SK-N-SH (cell line): Measurements from ENCODE around the gene ZNF688.
"Not testable (repeated sequence)": the region's sequence is repeated elsewhere in the genome, so short reads cannot be mapped to it uniquely, and the experiment has no call there.

Source experiments
- EZH2phosphoT487 ChIP-seq: fragments of 200-600 bp; sonication (generic); IDR thresholded peaks from 2 replicates; pipeline ENCODE4 v1.6.1; 2017; ENCODE audit warnings: low read depth, mixed run types, mild to moderate bottlenecking, antibody characterized with exemption, moderate library complexity, borderline replicate concordance
- NFIC ChIP-seq: IDR thresholded peaks from 2 replicates; pipeline ENCODE4 v1.4.0; 2012; ENCODE audit warnings: borderline replicate concordance
- RCOR1 ChIP-seq: fragments of 150-350 bp; IDR thresholded peaks from 2 replicates; pipeline ENCODE4 v1.6.1; 2017; ENCODE audit warnings: antibody characterized with exemption, low read length
- TCF12 ChIP-seq: IDR thresholded peaks from 2 replicates; pipeline ENCODE4 v1.4.0; 2012
- TF ChIP-seq, protein P1 (sequence below): IDR thresholded peaks from 2 replicates; pipeline ENCODE4 v1.4.0; 2012; ENCODE audit warnings: low read depth
- TF ChIP-seq, protein P2 (sequence below): fragments of 200-600 bp; sonication (generic); IDR thresholded peaks from 2 replicates; pipeline ENCODE4 v1.6.1; 2017; ENCODE audit warnings: antibody characterized with exemption, mild to moderate bottlenecking, moderate library complexity

DNA sequence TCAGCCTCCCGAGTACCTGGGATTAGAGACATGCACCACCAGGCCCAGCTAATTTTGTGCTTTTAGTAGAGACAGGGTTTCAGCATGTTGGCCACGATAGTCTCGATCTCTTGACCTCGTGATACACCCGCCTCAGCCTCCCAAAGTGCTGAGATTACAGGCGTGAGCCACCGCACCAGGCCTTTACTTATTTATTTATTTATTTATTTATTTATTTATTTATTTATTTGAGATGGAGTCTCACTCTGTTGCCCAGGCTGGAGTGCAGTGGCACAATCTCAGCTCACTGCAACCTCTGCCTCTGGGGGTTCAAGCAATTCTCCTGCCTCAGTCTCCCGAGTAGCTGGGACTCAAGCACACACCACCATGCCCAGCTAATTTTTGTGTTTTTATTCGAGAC lies 19.4 kb upstream of the ZNF688 start:
- not testable (repeated sequence) for TF ChIP-seq TCF12, EZH2phosphoT487, NFIC, RCOR1
- TF ChIP-seq, protein P1, sequence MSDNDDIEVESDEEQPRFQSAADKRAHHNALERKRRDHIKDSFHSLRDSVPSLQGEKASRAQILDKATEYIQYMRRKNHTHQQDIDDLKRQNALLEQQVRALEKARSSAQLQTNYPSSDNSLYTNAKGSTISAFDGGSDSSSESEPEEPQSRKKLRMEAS = not testable (repeated sequence)
- TF ChIP-seq, protein P2, sequence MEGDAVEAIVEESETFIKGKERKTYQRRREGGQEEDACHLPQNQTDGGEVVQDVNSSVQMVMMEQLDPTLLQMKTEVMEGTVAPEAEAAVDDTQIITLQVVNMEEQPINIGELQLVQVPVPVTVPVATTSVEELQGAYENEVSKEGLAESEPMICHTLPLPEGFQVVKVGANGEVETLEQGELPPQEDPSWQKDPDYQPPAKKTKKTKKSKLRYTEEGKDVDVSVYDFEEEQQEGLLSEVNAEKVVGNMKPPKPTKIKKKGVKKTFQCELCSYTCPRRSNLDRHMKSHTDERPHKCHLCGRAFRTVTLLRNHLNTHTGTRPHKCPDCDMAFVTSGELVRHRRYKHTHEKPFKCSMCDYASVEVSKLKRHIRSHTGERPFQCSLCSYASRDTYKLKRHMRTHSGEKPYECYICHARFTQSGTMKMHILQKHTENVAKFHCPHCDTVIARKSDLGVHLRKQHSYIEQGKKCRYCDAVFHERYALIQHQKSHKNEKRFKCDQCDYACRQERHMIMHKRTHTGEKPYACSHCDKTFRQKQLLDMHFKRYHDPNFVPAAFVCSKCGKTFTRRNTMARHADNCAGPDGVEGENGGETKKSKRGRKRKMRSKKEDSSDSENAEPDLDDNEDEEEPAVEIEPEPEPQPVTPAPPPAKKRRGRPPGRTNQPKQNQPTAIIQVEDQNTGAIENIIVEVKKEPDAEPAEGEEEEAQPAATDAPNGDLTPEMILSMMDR = not testable (repeated sequence)
